SU-DHL-6 (cell line): ENCODE data around the gene MIB2.

Experiments
- EZH2phosphoT487 ChIP-seq: fragments of 200-600 bp; sonication (generic), shearing (Covaris generic); conservative IDR thresholded peaks from 2 replicates; pipeline ENCODE4 v1.6.1; 2018; ENCODE audit warnings: mild to moderate bottlenecking, antibody characterized with exemption, low read length, moderate library complexity, mixed read lengths
- TF ChIP-seq, protein P1 (sequence below): fragments of 200-600 bp; sonication (generic); IDR thresholded peaks from one replicate; pipeline ENCODE4 v1.5.1; 2017; ENCODE audit warnings: antibody characterized with exemption, mild to moderate bottlenecking, low read length, moderate library complexity; ENCODE audit not compliant: insufficient read depth, poor library complexity, severe bottlenecking

GRCh38 chr1:1616838-1617237 lies 1.5 kb downstream of the MIB2 start:
- TF ChIP-seq, protein P1, sequence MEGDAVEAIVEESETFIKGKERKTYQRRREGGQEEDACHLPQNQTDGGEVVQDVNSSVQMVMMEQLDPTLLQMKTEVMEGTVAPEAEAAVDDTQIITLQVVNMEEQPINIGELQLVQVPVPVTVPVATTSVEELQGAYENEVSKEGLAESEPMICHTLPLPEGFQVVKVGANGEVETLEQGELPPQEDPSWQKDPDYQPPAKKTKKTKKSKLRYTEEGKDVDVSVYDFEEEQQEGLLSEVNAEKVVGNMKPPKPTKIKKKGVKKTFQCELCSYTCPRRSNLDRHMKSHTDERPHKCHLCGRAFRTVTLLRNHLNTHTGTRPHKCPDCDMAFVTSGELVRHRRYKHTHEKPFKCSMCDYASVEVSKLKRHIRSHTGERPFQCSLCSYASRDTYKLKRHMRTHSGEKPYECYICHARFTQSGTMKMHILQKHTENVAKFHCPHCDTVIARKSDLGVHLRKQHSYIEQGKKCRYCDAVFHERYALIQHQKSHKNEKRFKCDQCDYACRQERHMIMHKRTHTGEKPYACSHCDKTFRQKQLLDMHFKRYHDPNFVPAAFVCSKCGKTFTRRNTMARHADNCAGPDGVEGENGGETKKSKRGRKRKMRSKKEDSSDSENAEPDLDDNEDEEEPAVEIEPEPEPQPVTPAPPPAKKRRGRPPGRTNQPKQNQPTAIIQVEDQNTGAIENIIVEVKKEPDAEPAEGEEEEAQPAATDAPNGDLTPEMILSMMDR: no peak
- TF ChIP-seq EZH2phosphoT487: no peak
